ENCODE results near the gene PYGO2.

DNA sequence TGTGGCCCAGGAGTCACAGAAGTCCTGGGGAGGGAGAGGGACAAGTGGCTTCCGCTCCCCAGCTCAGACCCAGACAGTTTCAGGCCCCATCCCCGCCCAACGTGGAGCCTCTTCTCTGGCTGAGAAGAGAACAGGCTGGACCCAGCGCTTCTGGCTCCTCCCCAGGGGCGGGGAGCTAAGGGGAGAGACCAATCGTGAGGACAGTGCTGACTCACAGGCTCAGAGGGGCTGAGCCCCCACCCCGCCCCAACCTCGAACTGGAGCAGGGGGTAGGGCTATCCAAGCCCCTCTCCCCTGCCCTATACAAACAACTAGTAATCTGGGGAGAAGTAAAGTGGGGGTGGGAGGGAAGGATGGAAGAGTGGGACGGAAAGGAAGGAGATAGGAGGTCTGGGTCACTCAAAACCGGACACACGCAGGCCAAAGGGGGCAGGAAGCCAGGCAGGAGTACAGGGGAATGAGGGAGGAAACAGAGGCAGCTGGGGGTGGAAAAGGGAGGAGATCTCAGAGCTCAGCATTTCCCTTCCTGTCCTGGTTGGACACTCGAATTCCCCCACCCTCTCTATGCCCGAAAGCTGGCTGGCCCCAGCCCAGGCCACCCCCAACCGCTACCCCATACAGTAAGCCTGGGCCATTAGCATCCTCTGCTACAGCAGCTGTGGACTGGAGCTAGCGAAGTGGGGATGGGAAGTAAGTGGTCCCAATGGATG lies 9.2 kb upstream of the PYGO2 start, which contains the start of gene SHC1:
- TF ChIP-seq POLR2A (IDR thresholded peaks at IDR 0.05) (peak; percentile 76 to 89), EP300 (IDR thresholded peaks at IDR 0.05) (no peak), POLR2AphosphoS5 (IDR thresholded peaks at IDR 0.05) (peak; percentile 97)
- TF ChIP-seq, protein P1, sequence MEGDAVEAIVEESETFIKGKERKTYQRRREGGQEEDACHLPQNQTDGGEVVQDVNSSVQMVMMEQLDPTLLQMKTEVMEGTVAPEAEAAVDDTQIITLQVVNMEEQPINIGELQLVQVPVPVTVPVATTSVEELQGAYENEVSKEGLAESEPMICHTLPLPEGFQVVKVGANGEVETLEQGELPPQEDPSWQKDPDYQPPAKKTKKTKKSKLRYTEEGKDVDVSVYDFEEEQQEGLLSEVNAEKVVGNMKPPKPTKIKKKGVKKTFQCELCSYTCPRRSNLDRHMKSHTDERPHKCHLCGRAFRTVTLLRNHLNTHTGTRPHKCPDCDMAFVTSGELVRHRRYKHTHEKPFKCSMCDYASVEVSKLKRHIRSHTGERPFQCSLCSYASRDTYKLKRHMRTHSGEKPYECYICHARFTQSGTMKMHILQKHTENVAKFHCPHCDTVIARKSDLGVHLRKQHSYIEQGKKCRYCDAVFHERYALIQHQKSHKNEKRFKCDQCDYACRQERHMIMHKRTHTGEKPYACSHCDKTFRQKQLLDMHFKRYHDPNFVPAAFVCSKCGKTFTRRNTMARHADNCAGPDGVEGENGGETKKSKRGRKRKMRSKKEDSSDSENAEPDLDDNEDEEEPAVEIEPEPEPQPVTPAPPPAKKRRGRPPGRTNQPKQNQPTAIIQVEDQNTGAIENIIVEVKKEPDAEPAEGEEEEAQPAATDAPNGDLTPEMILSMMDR (IDR thresholded peaks at IDR 0.05) = peak in 1 of 4 experiments; percentile 9

Data from gastroesophageal sphincter (tissue), 3 donors.